Uterine smooth muscle cell (primary cell): ENCODE data around the gene FGF7. TPM values are rescaled to one million over a fixed set of nuclear protein-coding genes. Genes with fewer than 3 reads are reported as not detected.

Experiments used
- total RNA-seq: library from RNA; depleted of rRNA; stranded (reverse); fragments of >200 nt; gene quantifications from 2 replicates; pipeline ENCODE4 v1.2.3, GENCODE V29; 2014

FGF7 gene
- total RNA-seq = 264 and 355 TPM in 2 replicates

GRCh38 chr15:49423021-49423420, at the start of gene FGF7:
TSS of gene FGF7 (plus strand) at chr15:49423242. CDS start at chr15:49424298, 1,056 bp downstream.

Other genes starting within 250 kb of the FGF7 start
- gene FAM227B, start 197.6 kb downstream of the FGF7 start, total RNA-seq = 2.7 and 5.5 TPM in 2 replicates
- 35.7 and 37.0 TPM in 2 replicates for gene DTWD1, start 197.8 kb downstream of the FGF7 start, total RNA-seq